OCI-LY3 (cell line): ENCODE results near the gene STAU1.

Experiments used
- H2AFZ ChIP-seq: fragments of 200-600, 300-600 bp; shearing (Covaris generic); 2 replicates; pipeline ENCODE4 v1.6.0; 2014; ENCODE audit warnings: antibody characterized with exemption, low read depth, low read length
- H3K27ac ChIP-seq: fragments of 200-600, 300-600 bp; sonication (generic); 2 replicates; pipeline ENCODE4 v1.5.1; 2014; ENCODE audit warnings: mild to moderate bottlenecking, low read length, moderate library complexity, mixed read lengths
- H3K27me3 ChIP-seq: fragments of 200-600, 300-600 bp; sonication (generic); 2 replicates; pipeline ENCODE4 v1.6.1; 2014; ENCODE audit warnings: low read depth, low read length, mixed read lengths
- H3K36me3 ChIP-seq: fragments of 200-600, 300-600 bp; sonication (generic); replicated peaks from 2 replicates; pipeline ENCODE3; 2014; ENCODE audit warnings: low read depth, low read length, mixed read lengths
- H3K4me1 ChIP-seq: fragments of 300-600, 200-600 bp; sonication (generic); 2 replicates; pipeline ENCODE4 v1.6.1; 2014; ENCODE audit warnings: low read length, mixed read lengths
- H3K4me2 ChIP-seq: fragments of 200-600, 300-600 bp; sonication (generic); 2 replicates; pipeline ENCODE4 v1.6.1; 2014; ENCODE audit warnings: low read length, mixed read lengths
- H3K4me3 ChIP-seq: fragments of 300-600, 200-600 bp; sonication (generic); 2 replicates; pipeline ENCODE4 v1.5.1; 2014; ENCODE audit warnings: antibody characterized with exemption, mild to moderate bottlenecking, low read length, moderate library complexity
- H3K79me2 ChIP-seq: fragments of 300-600, 200-600 bp; shearing (Covaris generic); 2 replicates; pipeline ENCODE4 v1.6.1; 2014; ENCODE audit warnings: mild to moderate bottlenecking, low read length, mixed read lengths
- H3K9ac ChIP-seq: fragments of 300-600, 200-600 bp; shearing (Covaris generic); 2 replicates; pipeline ENCODE4 v1.6.0; 2014; ENCODE audit warnings: mild to moderate bottlenecking, low read length, moderate library complexity
- H3K9me3 ChIP-seq: fragments of 200-600, 300-600 bp; shearing (Covaris generic); 2 replicates; pipeline ENCODE4 v1.6.1; 2014; ENCODE audit warnings: low read length, mixed read lengths; ENCODE audit not compliant: insufficient read depth
- H4K20me1 ChIP-seq: fragments of 200-600, 300-600 bp; sonication (generic); 2 replicates; pipeline ENCODE4 v1.6.1; 2016; ENCODE audit warnings: low read length, mixed read lengths; ENCODE audit not compliant: insufficient read depth
- CTCF ChIP-seq: fragments of 200-600, 300-600 bp; sonication (generic); IDR thresholded peaks from 2 replicates; pipeline ENCODE4 v1.5.1; 2014; ENCODE audit warnings: antibody characterized with exemption, low read length, low read depth
- EZH2phosphoT487 ChIP-seq: fragments of 200-600 bp; shearing (Covaris generic); IDR thresholded peaks from 2 replicates; pipeline ENCODE4 v1.6.1; 2018; ENCODE audit warnings: antibody characterized with exemption, mixed run types, low read depth

The STAU1 gene

GRCh38 chr20:49147296-49147695 lies 40.8 kb downstream of the STAU1 start:
- Histone ChIP-seq H3K36me3 (peaks cover 64% of the 10 kb centered on the region), H3K27ac (no peak overlapping the region), H3K27me3 (no peaks in the 10 kb centered on the region), H3K4me3 (no peak overlapping the region), H3K79me2 (peaks cover 41% of the 10 kb centered on the region), H3K9me3 (no peaks in the 10 kb centered on the region), H2AFZ (no peak overlapping the region), H3K9ac (no peak overlapping the region), H3K4me1 (no peaks in the 10 kb centered on the region), H3K4me2 (no peak overlapping the region), H4K20me1 (peaks cover 11% of the 10 kb centered on the region; the same call in 1 of the 2 replicates)
- TF ChIP-seq CTCF (no peak), EZH2phosphoT487 (no peak)

- H3K27me3 ChIP-seq, result no peaks in the 10 kb centered on the region
- H3K36me3 ChIP-seq, result peaks cover 59% of the 10 kb centered on the region
- H3K79me2 ChIP-seq, result peaks cover 41% of the 10 kb centered on the region
- H3K4me1 ChIP-seq, result no peaks in the 10 kb centered on the region
- H3K9me3 ChIP-seq, result no peaks in the 10 kb centered on the region
- no peak overlapping the region for H3K9ac ChIP-seq
- H3K27ac ChIP-seq, result no peak overlapping the region
- no peak overlapping the region for H3K4me2 ChIP-seq
- H2AFZ ChIP-seq, result no peak overlapping the region
- TF ChIP-seq CTCF (no peak), EZH2phosphoT487 (no peak)
- no peak overlapping the region for H3K4me3 ChIP-seq
- peaks cover 11% of the 10 kb centered on the region; the same call in 1 of the 2 replicates for H4K20me1 ChIP-seq
Observed at GRCh38 chr20:49146442-49147225, 41.5 kb downstream of the STAU1 start.

GRCh38 chr20:49140834-49141233 lies 47.3 kb downstream of the STAU1 start:
- Histone ChIP-seq H3K27ac (no peak overlapping the region), H3K4me1 (no peaks in the 10 kb centered on the region), H3K4me2 (no peak overlapping the region), H3K9ac (no peak overlapping the region), H3K27me3 (no peaks in the 10 kb centered on the region), H4K20me1 (no peaks in the 10 kb centered on the region; the same call in 1 of the 2 replicates), H3K4me3 (no peak overlapping the region), H3K9me3 (no peaks in the 10 kb centered on the region), H2AFZ (no peak overlapping the region), H3K36me3 (peaks cover 27% of the 10 kb centered on the region), H3K79me2 (peaks cover 32% of the 10 kb centered on the region)
- no peak for TF ChIP-seq CTCF
- TF ChIP-seq EZH2phosphoT487, result no peak

- Histone ChIP-seq H3K9me3 (no peaks in the 10 kb centered on the region), H3K4me2 (no peak overlapping the region; the same call in 1 of the 2 replicates), H2AFZ (no peak overlapping the region), H3K36me3 (peaks cover 29% of the 10 kb centered on the region), H3K9ac (no peak overlapping the region), H3K27ac (no peak overlapping the region), H4K20me1 (peaks cover under 1% of the 10 kb centered on the region; the same call in 1 of the 2 replicates), H3K4me3 (no peak overlapping the region), H3K79me2 (peaks cover 29% of the 10 kb centered on the region), H3K27me3 (no peaks in the 10 kb centered on the region), H3K4me1 (no peaks in the 10 kb centered on the region)
- TF ChIP-seq EZH2phosphoT487 (no peak), CTCF (no peak)
Observed at GRCh38 chr20:49140411-49140810, 47.7 kb downstream of the STAU1 start.
